Ramos (cell line): ENCODE data around the gene TMEM200A.

Experiments
- in situ Hi-C: fragments of 300-500 bp; cut with MboI; formaldehyde crosslinking; loops from one replicate; pipeline ENCODE4 v1.14.3; 2022; ENCODE audit warnings: low sequenced_read_pairs; ENCODE audit not compliant: unreplicated experiment

The TMEM200A gene

GRCh38 chr6:130376936-130377335 is 11.1 kb downstream of the TMEM200A start:
- in situ Hi-C loops: no loop called here

DNA sequence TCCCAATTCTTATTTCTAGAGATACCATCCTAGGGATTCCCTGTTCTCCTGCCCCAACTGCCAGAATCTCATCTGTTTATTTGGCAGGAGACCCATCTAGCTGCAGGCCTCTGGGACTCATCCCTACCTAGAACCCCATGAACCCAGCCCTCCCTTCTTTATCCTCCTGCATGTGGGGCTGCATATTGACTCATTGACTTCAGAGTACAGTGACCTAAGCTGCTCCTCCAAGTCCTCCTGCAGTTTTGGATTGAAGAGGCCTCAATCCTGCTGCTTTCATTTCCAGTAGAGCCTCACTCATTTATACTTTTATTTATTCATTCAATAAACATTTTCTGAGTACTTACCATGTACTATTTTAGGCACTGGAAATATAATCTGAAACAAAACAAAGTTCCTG is 11.6 kb downstream of the TMEM200A start:
- in situ Hi-C loops: no loop called here

GRCh38 chr6:130377915-130378314 is 12.1 kb downstream of the TMEM200A start:
- in situ Hi-C loops: no loop called here

DNA sequence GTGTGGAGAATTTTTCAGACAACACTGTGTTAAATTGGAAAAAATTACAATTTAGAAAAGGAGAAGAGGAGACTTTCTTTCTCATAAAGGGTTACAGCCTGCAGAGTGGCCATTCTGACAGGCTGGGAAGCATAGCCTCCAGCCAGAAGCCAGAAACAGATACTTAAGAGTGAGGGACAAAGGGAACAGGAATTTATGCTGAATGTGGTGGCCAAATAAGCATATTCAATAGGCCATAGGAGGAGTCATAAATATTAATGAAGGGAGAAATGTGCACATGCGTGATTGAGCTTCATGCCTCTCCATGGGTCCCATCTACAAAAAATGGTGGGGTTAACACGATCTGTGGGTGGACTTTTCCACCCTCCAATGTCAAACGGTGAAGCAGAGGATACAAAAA is 13.4 kb downstream of the TMEM200A start:
- in situ Hi-C loops: no loop called here

DNA sequence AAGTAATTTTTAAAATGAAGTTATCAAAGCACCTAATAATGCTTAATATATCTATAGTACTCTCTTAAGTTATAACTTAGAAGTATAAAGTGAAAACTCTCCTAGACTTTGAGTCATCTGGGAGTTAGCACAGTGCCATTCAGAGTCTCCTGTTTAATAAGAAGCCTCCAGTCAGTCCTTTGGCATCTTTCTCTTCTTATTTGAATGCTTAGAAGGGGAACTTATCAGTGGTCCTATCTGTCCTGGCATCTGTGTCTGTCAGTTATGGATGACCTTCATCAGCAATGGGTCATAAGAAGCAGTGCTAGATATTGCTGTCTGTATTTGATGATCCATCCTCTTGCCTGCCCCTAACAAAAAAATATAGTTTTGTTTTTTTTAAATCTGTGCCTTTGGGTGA is 15.2 kb downstream of the TMEM200A start:
- in situ Hi-C loops: no loop called here

DNA sequence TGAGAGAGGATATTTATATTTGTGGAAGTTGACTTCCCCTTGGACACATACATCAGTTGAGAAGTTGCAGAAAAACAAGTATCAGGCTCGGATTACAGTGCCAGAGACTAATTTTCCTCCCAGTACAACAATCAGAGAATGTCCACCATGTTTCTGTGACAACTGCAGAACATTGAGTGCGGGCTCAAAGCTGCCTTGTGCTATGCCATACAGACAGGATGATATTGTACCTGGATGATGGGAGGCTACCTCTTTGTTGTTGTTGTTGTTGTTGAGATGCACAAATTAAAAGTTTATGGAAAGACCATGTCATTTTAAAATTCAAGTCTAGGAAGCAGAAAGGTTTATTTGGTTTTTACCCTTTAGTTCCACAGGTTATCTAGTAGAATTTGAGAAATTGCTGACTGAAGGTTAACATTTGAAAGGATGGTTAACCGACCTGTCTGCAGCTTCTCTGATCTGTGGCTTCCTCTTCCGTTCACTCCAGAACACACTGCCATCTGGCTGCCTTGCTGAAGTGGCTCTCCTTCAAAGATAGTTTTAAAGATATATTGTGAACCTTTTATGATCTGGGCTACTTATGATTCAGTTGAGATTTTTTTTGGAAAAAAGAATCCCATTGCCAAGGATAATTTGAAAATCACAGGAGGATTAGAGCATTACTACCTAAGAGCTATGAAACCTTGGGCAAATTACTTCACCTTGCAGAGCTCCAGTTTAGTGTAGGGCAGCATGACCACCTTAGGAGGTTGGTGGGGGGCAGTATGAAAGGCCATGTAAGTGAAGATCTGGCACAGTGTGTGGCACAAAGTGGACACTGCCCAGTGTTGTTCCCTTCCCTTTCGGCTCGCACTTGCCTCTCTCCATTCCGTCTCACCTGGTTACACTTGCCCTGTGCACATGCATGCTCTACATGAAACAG is 15.9 kb downstream of the TMEM200A start:
- in situ Hi-C loops: no loop called here

DNA sequence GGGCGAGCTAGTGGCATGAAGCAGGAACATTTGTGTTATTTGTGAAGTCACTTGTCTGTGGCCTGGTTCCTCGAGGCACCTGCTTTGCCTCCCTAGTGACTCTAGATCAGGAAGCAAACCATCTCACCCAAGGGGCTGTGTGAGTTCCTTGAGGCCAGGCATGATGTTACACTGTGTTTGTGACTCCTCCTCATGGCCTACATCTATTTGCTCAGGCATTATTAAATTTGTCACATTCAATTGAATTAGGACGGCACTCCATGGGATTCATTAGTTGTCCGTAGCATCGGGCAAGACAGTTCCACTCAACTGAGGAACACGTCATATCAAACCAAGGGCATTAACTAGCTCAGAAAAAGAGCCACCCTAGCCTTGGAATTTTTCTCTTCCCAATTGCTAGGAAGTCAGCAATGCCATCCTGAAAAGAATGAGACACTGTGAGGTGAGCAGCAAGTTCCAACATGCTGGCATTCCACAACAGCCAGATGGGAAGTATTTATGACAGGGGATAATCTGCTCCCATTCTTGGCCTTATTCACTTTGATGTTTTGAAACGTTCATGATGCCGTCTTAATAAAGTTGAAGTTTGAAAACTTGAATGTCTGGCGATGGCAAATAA is 17.2 kb downstream of the TMEM200A start:
- in situ Hi-C loops: no loop called here

- in situ Hi-C loops: no loop called here
Observed at GRCh38 chr6:130385064-130385695, 19.4 kb downstream of the TMEM200A start.

DNA sequence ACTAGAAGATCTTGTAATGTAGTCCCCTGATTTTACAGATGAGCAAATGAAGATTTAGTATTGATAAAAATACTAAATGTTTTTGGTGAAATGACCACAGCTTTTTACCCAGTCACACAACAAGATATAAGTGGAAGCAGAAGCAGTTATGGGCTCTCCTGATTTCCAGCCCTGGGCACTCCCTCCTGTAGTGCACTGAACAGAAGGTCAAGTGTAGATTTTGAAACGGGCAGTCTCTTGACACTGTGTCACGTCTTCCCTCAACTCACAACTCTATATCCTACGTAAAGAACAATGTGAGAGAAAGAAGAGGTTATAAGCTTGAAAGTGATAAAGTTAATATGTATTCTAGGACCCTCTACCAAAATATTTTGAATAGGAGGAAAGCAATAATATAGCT is 23.3 kb downstream of the TMEM200A start:
- in situ Hi-C loops: no loop called here

GRCh38 chr6:130390890-130391289 is 25.1 kb downstream of the TMEM200A start:
- in situ Hi-C loops: no loop called here

- in situ Hi-C loops: no loop called here
Observed at GRCh38 chr6:130393306-130393705, 27.5 kb downstream of the TMEM200A start.

GRCh38 chr6:130394246-130394645 is 28.4 kb downstream of the TMEM200A start:
- in situ Hi-C loops: no loop called here

DNA sequence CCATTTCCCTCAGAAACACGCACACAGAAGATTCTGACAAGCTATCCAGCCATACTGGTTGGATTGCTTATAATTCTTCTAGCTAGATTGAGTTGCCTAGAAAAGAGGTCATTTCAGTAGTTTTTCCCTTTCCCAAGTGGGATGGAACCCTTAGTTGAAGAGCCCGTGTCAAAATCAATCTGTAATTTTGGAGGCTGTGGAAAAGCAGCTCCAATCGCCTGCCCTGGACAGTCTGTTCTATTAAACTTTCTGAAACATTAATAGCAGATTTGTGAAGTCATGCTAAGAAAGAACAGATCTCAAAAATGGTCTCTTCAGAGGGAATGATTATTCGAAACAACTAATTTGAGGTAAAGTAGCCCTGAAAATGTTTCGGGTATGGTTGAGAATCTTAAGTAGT is 29.3 kb downstream of the TMEM200A start:
- in situ Hi-C loops: no loop called here

DNA sequence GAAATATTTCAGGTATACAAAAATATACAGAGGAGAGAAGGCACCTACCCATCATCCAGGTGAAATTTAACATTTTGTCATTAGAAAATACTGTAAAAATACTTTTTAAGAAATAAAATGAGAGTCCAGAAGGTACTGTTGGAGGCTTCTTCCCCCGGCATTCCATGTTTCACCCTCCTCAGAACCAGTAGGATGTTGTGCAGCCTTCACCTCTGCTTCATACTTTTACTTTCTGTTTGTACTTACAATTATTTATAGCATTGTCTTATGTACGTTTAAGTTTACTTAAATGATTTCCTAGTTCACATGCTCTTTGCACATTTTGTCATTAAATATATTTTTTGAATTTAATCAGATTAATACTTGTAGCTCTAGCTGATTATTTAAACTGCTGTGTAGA is 30.9 kb downstream of the TMEM200A start:
- in situ Hi-C loops: no loop called here

- in situ Hi-C loops: no loop called here
Observed at GRCh38 chr6:130405549-130405948, 39.7 kb downstream of the TMEM200A start.

DNA sequence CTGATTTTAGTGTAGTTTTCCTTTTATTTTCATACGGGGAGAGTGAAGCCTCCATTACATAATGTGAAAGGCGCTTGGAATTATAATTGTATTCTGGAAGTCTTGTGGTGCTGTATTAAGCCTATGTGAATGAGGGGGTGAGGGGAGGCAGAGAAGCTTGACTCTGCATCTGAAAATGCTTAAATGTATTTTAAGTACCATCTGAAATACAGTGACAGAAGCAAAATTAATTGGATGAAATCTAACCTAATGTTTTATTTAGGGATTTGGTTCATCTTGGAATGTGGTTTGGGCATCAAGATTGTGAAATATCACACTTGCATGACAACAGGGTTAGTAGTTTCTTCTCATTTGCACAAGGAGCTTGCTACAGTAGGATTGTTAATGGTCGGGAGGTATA is 41.2 kb downstream of the TMEM200A start:
- in situ Hi-C loops: no loop called here

GRCh38 chr6:130409418-130410100 is 43.7 kb downstream of the TMEM200A start:
- in situ Hi-C loops: no loop called here

- in situ Hi-C loops: no loop called here
Observed at GRCh38 chr6:130411481-130411880, 45.7 kb downstream of the TMEM200A start.

DNA sequence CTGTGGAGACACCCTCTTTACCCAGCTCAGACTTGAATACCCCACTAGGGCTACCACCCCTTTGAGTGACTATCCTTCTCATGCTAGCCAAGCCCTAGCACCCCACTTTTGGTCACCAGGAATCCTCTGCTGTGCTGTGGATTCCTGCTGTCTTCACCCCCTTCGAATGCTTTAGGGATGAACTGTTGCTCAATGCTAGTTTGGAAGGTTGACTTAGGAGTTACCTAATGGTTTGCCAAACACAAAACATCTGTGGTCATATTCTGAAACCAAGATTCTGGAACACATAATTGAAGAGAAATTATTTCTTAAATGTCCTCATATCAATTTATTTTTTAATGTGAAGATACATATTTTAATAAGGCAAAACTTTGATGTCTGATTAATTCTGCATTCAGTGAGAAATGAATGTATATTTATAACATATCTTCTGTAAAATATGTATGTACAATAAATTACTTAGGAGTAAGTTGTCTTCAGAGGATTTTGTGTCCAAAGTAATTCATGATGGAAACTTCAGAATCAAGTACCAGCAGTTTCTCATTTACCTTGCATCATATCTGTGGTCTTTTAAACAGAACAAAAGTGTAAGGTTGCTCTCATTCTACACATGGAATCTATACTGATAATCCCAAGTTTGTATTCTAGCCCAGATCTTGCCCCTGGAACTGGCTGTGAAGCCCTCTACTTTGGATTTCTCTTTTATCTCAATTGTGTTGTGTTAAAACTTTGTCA is 46.9 kb downstream of the TMEM200A start:
- in situ Hi-C loops: no loop called here

DNA sequence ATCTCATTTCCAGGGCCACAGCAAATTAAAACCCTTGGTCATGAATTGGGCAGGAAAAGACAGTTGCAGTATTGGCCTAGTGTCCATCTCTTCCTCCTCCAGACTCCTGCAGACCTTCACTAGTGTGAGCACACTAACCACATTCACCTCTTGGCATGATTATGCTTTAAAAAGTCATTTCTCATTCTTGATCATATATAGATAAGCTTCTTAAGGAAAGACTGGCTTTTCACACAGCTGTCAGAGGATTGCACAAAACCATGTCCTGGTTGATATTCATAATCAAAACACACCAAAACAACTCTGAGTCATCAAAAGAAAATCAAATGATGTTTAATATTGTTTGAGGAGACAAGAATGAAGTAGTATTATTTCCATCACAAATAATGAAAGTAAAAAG is 52.1 kb downstream of the TMEM200A start:
- in situ Hi-C loops: no loop called here
